Uterus (tissue), 4 donors: Measurements from ENCODE around the gene PWP1. TPM values are rescaled to one million over a fixed set of nuclear protein-coding genes. Genes with fewer than 3 reads are reported as not detected.
A peak's percentile ranks its signal among the peaks of the same experiment; 100 is the strongest.

Experiments used
- DNase-seq, 2 donors: peaks; one replicate each; pipeline ENCODE4 v3.0.0-alpha.2; 2019 to 2020
- H3K27ac ChIP-seq, 2 donors: fragments of 200-600 bp; sonication (generic); 1 replicate in 1 of 2; 2 replicates in 1 of 2; pipeline ENCODE4 v1.5.1; 2016 to 2018
- H3K27me3 ChIP-seq, 2 donors: fragments of 200-600 bp; sonication (generic); one replicate each; pipeline ENCODE4 v1.5.1; 2018 to 2019; ENCODE audit warnings: control low read depth in 1 of 2
- H3K36me3 ChIP-seq, 2 donors: fragments of 200-600 bp; sonication (generic); one replicate each; pipeline ENCODE4 v1.5.1; 2019; ENCODE audit warnings: control low read depth in 1 of 2
- H3K4me1 ChIP-seq, 2 donors: fragments of 200-600 bp; sonication (generic); one replicate each; pipeline ENCODE4 v1.5.1; 2018 to 2019; ENCODE audit warnings: control low read depth in 1 of 2
- H3K4me3 ChIP-seq, 2 donors: fragments of 200-600 bp; sonication (generic); 1 replicate in 1 of 2; 2 replicates in 1 of 2; pipeline ENCODE4 v1.5.1; 2018 to 2019; ENCODE audit warnings: mild to moderate bottlenecking in 1 of 2
- H3K9me3 ChIP-seq, 2 donors: fragments of 200-600 bp; sonication (generic); one replicate each; pipeline ENCODE4 v1.5.1; 2019; ENCODE audit warnings: control low read depth in 1 of 2
- POLR2A ChIP-seq, 2 donors: fragments of 450-650 bp; IDR thresholded peaks; one replicate each; pipeline ENCODE4 v1.6.1; 2016; ENCODE audit warnings: antibody characterized with exemption in 2 of 2, mild to moderate bottlenecking in 1 of 2, moderate library complexity in 1 of 2
- intact Hi-C: fragments of 100-400 bp; cut with DNase I; formaldehyde crosslinking; loops from one replicate; pipeline ENCODE4 v1.15.1; 2023; ENCODE audit warnings: low total_unique reads
- total RNA-seq, 4 donors: library from RNA; depleted of rRNA in 3 of 4; stranded (reverse); fragments of >200 nt in 3 of 4; gene quantifications; one replicate each; pipeline versions ENCODE4 v1.1.0 to v1.2.4, GENCODE V29; 2014 to 2023
- TF ChIP-seq, protein P1 (sequence below), 4 experiments: fragments of 200-600 bp in 2 of 4; fragments of 450-650 bp in 2 of 4; sonication (generic) in 2 of 4; IDR thresholded peaks; one replicate each; pipeline ENCODE4 v1.5.1; 2016 to 2019; ENCODE audit warnings: antibody characterized with exemption in 4 of 4, mild to moderate bottlenecking in 2 of 4, moderate library complexity in 1 of 4
- donor health status: DM: yes; HTN: yes; CAD: no.

PWP1 gene
- total RNA-seq, 4 donors from 2014 or later = 28.6 to 80.9 (median 63.5) TPM

DNA sequence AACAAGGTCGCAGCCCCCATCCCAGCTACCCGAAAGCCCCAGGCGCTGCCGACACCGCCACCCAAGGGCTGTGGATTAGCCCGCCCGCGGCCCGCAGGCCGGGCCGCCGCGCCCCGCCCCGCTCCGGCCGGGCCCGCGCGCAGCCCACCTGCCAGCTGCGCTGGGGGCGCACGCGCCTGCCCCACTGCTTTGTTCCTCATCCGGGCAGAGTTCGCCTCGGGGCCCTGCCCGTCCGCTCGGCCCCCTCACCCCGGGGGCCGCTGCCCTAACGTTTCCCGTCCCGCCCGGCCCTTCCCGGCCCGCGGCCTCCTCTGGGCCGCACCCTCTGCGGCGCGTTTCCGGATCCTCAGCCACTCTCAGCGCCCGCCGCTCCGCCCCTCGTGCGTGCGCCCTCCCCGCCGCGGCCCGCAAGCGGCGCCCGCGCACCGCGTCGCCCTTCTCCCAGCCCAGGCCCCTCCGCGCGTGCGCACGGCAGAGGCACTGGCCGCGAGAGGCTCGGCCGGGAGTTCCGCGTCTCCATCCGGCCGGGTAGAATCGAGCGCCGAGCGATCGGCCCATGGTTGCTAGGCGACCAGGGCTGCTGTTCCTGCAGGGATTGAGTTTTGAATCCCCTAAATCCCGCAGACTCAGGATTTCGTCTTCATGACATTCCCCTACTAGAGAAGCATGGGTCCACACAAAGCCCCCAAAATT, 75.4 kb downstream of the PWP1 start, which contains the start of gene PRDM4:
Gene PRDM4 (minus strand): TSS at position 329 of the 693 bp plus-strand sequence. CDS start 622 bp downstream, outside the sequence.
- Histone ChIP-seq H3K27me3 (no peaks in the 10 kb centered on the region), H3K4me3 (peak within 1 kb of the TSS; percentile 90 to 91), H3K9me3 (no peaks in the 10 kb centered on the region), H3K4me1 (peaks cover 10 to 13% of the 10 kb centered on the region in 2 donors), H3K27ac (peak within 1 kb of the TSS; percentile 70 to 72), H3K36me3 (no peaks in the 10 kb centered on the region)
- intact Hi-C loops = no loop called here
- DNase-seq = peak; percentile 91 to 93
- TF ChIP-seq POLR2A (IDR thresholded peaks at IDR 0.05) = peak; percentile 88 to 96
- TF ChIP-seq, protein P1, sequence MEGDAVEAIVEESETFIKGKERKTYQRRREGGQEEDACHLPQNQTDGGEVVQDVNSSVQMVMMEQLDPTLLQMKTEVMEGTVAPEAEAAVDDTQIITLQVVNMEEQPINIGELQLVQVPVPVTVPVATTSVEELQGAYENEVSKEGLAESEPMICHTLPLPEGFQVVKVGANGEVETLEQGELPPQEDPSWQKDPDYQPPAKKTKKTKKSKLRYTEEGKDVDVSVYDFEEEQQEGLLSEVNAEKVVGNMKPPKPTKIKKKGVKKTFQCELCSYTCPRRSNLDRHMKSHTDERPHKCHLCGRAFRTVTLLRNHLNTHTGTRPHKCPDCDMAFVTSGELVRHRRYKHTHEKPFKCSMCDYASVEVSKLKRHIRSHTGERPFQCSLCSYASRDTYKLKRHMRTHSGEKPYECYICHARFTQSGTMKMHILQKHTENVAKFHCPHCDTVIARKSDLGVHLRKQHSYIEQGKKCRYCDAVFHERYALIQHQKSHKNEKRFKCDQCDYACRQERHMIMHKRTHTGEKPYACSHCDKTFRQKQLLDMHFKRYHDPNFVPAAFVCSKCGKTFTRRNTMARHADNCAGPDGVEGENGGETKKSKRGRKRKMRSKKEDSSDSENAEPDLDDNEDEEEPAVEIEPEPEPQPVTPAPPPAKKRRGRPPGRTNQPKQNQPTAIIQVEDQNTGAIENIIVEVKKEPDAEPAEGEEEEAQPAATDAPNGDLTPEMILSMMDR (IDR thresholded peaks at IDR 0.05) = peak in 3 of 4 experiments; percentile 33 to 66 (median 64)

DNA sequence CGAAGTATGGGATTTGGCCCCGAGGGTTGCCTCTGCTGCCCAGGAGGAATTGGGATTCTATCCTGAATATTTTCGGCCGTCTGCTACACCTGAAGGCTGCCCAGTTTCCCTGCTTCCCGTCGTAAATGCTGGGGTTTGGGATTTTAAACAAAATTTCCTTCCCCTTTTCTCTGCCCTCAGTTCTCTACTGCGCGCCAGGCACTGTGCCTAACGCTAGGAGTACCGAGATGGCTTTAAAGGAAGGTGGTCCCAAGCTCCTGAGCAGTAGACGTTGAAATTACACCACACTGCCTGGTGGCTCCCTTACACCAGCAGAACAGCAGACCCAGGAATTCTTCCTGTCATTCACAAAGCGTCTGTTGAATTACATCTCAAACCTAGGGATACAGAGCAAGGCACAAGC, 75.9 kb downstream of the PWP1 start:
- Histone ChIP-seq H3K36me3 (no peaks in the 10 kb centered on the region), H3K4me3 (peak overlapping the region; percentile 90 to 91), H3K9me3 (no peaks in the 10 kb centered on the region), H3K4me1 (peaks cover 10 to 13% of the 10 kb centered on the region in 2 donors), H3K27me3 (no peaks in the 10 kb centered on the region), H3K27ac (peak overlapping the region; percentile 28 to 70)
- TF ChIP-seq, protein P1 (IDR thresholded peaks at IDR 0.05) = no peak
- TF ChIP-seq POLR2A (IDR thresholded peaks at IDR 0.05) = no peak
- intact Hi-C loops = no loop called here
- no peak for DNase-seq

Other genes starting within 250 kb of the PWP1 start
- gene PRDM4, start 75.3 kb downstream of the PWP1 start, total RNA-seq = 10 to 100 TPM in 3 of 4 donors, 1 to 10 TPM in 1; 5.6 to 31.9 (median 18.3) TPM
- not detected for gene ASCL4, start 88.9 kb downstream of the PWP1 start, total RNA-seq